Measurements from ENCODE around the gene CCND2.

Gene CCND2

GRCh38 chr12:4271717-4272423 lies 1.7 kb upstream of the CCND2 start:
- Histone ChIP-seq H3K27ac (ENCODE audit: low read length) (no peak overlapping the region), H3K4me1 (ENCODE audit: insufficient read depth, low read length) (peaks cover 21% of the 10 kb centered on the region), H3K9ac (ENCODE audit: low read depth, low read length) (peak overlapping the region; percentile 80; the same call in 1 of the 2 replicates), H3K9me3 (ENCODE audit: insufficient read depth, low read depth, low read length) (no peaks in the 10 kb centered on the region), H3K4me3 (ENCODE audit: low read length) (peak overlapping the region; percentile 95), H3K27me3 (ENCODE audit: insufficient read depth, low read length) (peaks cover 59% of the 10 kb centered on the region), H3K36me3 (ENCODE audit: insufficient read depth, low read depth, low read length) (peaks cover 10% of the 10 kb centered on the region)

- H3K9me3 ChIP-seq (ENCODE audit: insufficient read depth, low read depth, low read length), result no peaks in the 10 kb centered on the region
- peaks cover 52% of the 10 kb centered on the region for H3K27me3 ChIP-seq (ENCODE audit: insufficient read depth, low read length)
- peaks cover 24% of the 10 kb centered on the region for H3K4me1 ChIP-seq (ENCODE audit: insufficient read depth, low read length)
- H3K9ac ChIP-seq (ENCODE audit: low read depth, low read length), result peak overlapping the region; percentile 27; the same call in 1 of the 2 replicates
- peaks cover 18% of the 10 kb centered on the region for H3K36me3 ChIP-seq (ENCODE audit: insufficient read depth, low read depth, low read length)
- H3K27ac ChIP-seq (ENCODE audit: low read length), result no peak overlapping the region
- peak overlapping the region; percentile 95 for H3K4me3 ChIP-seq (ENCODE audit: low read length)
Measured at GRCh38 chr12:4272424-4273272, 914 bp upstream of the CCND2 start.

- Histone ChIP-seq H3K27ac (ENCODE audit: low read length) (no peak overlapping the region), H3K9ac (ENCODE audit: low read depth, low read length) (peak overlapping the region; percentile 27; the same call in 1 of the 2 replicates), H3K4me3 (ENCODE audit: low read length) (peak overlapping the region; percentile 95), H3K4me1 (ENCODE audit: insufficient read depth, low read length) (peaks cover 26% of the 10 kb centered on the region), H3K9me3 (ENCODE audit: insufficient read depth, low read depth, low read length) (no peaks in the 10 kb centered on the region), H3K36me3 (ENCODE audit: insufficient read depth, low read depth, low read length) (peaks cover 24% of the 10 kb centered on the region), H3K27me3 (ENCODE audit: insufficient read depth, low read length) (peaks cover 45% of the 10 kb centered on the region)
Measured at GRCh38 chr12:4273273-4273651, 300 bp upstream of the CCND2 start.

GRCh38 chr12:4274396-4275015 lies 944 bp downstream of the CCND2 start:
- Histone ChIP-seq H3K4me3 (ENCODE audit: low read length) (peak overlapping the region; percentile 95), H3K9ac (ENCODE audit: low read depth, low read length) (peak overlapping the region; percentile 96), H3K27me3 (ENCODE audit: insufficient read depth, low read length) (peaks cover 36% of the 10 kb centered on the region), H3K36me3 (ENCODE audit: insufficient read depth, low read depth, low read length) (peaks cover 36% of the 10 kb centered on the region), H3K4me1 (ENCODE audit: insufficient read depth, low read length) (peaks cover 24% of the 10 kb centered on the region), H3K27ac (ENCODE audit: low read length) (peak overlapping the region; percentile 68), H3K9me3 (ENCODE audit: insufficient read depth, low read depth, low read length) (no peaks in the 10 kb centered on the region)

- Histone ChIP-seq H3K4me1 (ENCODE audit: insufficient read depth, low read length) (peaks cover 24% of the 10 kb centered on the region), H3K27ac (ENCODE audit: low read length) (peak overlapping the region; percentile 68), H3K9ac (ENCODE audit: low read depth, low read length) (peak overlapping the region; percentile 96), H3K4me3 (ENCODE audit: low read length) (peak overlapping the region; percentile 95), H3K9me3 (ENCODE audit: insufficient read depth, low read depth, low read length) (no peaks in the 10 kb centered on the region), H3K36me3 (ENCODE audit: insufficient read depth, low read depth, low read length) (peaks cover 43% of the 10 kb centered on the region), H3K27me3 (ENCODE audit: insufficient read depth, low read length) (peaks cover 28% of the 10 kb centered on the region)
Measured at GRCh38 chr12:4275016-4275869, 1.7 kb downstream of the CCND2 start.

GRCh38 chr12:4275870-4276301 lies 2.3 kb downstream of the CCND2 start:
- Histone ChIP-seq H3K9ac (ENCODE audit: low read depth, low read length) (peak overlapping the region; percentile 96), H3K36me3 (ENCODE audit: insufficient read depth, low read depth, low read length) (peaks cover 50% of the 10 kb centered on the region), H3K27ac (ENCODE audit: low read length) (no peak overlapping the region), H3K4me3 (ENCODE audit: low read length) (peak overlapping the region; percentile 95), H3K9me3 (ENCODE audit: insufficient read depth, low read depth, low read length) (no peaks in the 10 kb centered on the region), H3K4me1 (ENCODE audit: insufficient read depth, low read length) (peaks cover 24% of the 10 kb centered on the region), H3K27me3 (ENCODE audit: insufficient read depth, low read length) (peaks cover 22% of the 10 kb centered on the region)

- Histone ChIP-seq H3K27me3 (ENCODE audit: insufficient read depth, low read length) (peaks cover 14% of the 10 kb centered on the region), H3K9me3 (ENCODE audit: insufficient read depth, low read depth, low read length) (no peaks in the 10 kb centered on the region), H3K36me3 (ENCODE audit: insufficient read depth, low read depth, low read length) (peaks cover 58% of the 10 kb centered on the region), H3K4me1 (ENCODE audit: insufficient read depth, low read length) (peaks cover 24% of the 10 kb centered on the region), H3K4me3 (ENCODE audit: low read length) (peak overlapping the region; percentile 95), H3K27ac (ENCODE audit: low read length) (peak overlapping the region; percentile 62), H3K9ac (ENCODE audit: low read depth, low read length) (peak overlapping the region; percentile 96; the same call in 1 of the 2 replicates)
Measured at GRCh38 chr12:4276524-4277204, 3.1 kb downstream of the CCND2 start.

GRCh38 chr12:4277205-4277543 lies 3.6 kb downstream of the CCND2 start:
- H3K36me3 ChIP-seq (ENCODE audit: insufficient read depth, low read depth, low read length), result peaks cover 62% of the 10 kb centered on the region
- H3K4me1 ChIP-seq (ENCODE audit: insufficient read depth, low read length), result peaks cover 24% of the 10 kb centered on the region
- peaks cover 13% of the 10 kb centered on the region for H3K27me3 ChIP-seq (ENCODE audit: insufficient read depth, low read length)
- no peaks in the 10 kb centered on the region for H3K9me3 ChIP-seq (ENCODE audit: insufficient read depth, low read depth, low read length)
- H3K27ac ChIP-seq (ENCODE audit: low read length), result peak overlapping the region; percentile 62
- H3K4me3 ChIP-seq (ENCODE audit: low read length), result peak overlapping the region; percentile 43
- peak overlapping the region; percentile 46; the same call in 1 of the 2 replicates for H3K9ac ChIP-seq (ENCODE audit: low read depth, low read length)

GRCh38 chr12:4277857-4278256 lies 4.3 kb downstream of the CCND2 start:
- no peak overlapping the region for H3K27ac ChIP-seq (ENCODE audit: low read length)
- H3K4me1 ChIP-seq (ENCODE audit: insufficient read depth, low read length), result peaks cover 23% of the 10 kb centered on the region
- no peaks in the 10 kb centered on the region for H3K9me3 ChIP-seq (ENCODE audit: insufficient read depth, low read depth, low read length)
- peaks cover 6% of the 10 kb centered on the region for H3K27me3 ChIP-seq (ENCODE audit: insufficient read depth, low read length)
- H3K36me3 ChIP-seq (ENCODE audit: insufficient read depth, low read depth, low read length), result peaks cover 69% of the 10 kb centered on the region
- no peak overlapping the region for H3K9ac ChIP-seq (ENCODE audit: low read depth, low read length)
- no peak overlapping the region for H3K4me3 ChIP-seq (ENCODE audit: low read length)

GRCh38 chr12:4278329-4279197 lies 5.0 kb downstream of the CCND2 start:
- no peaks in the 10 kb centered on the region for H3K9me3 ChIP-seq (ENCODE audit: insufficient read depth, low read depth, low read length)
- peaks cover 76% of the 10 kb centered on the region for H3K36me3 ChIP-seq (ENCODE audit: insufficient read depth, low read depth, low read length)
- H3K27ac ChIP-seq (ENCODE audit: low read length), result no peak overlapping the region
- no peak overlapping the region for H3K4me3 ChIP-seq (ENCODE audit: low read length)
- no peaks in the 10 kb centered on the region for H3K27me3 ChIP-seq (ENCODE audit: insufficient read depth, low read length)
- H3K4me1 ChIP-seq (ENCODE audit: insufficient read depth, low read length), result peaks cover 21% of the 10 kb centered on the region
- no peak overlapping the region for H3K9ac ChIP-seq (ENCODE audit: low read depth, low read length)
